Measurements from ENCODE around the gene TAF11L7.
"Not testable (repeated sequence)": the region's sequence is repeated elsewhere in the genome, so short reads cannot be mapped to it uniquely, and the experiment has no call there.

DNA sequence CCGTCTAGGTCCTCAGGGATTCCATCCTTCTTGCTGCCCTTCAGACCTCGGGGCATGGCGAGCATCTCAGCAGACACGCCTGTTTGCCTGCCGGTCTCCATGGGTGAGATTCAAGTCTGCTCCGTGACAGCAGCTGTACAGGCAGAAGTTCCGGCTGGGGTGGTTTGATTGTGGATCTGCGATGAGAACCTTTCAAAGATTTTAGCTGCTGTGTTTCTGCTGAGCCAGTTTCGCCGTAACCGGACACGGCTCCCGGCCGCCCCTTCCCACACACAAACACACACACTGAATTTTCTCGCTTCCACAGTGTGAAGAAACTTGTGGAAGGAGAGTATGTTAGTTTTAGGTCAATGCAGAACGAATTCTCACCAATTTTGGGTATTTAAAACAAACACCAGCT, 5.3 kb upstream of the TAF11L7 start, which contains the start of gene TAF11L8:
- not testable (repeated sequence) for TF ChIP-seq RAD21 (CRISPR knock-in tag; conservative IDR thresholded peaks at IDR 0.05 in 1 of 2, IDR thresholded peaks at IDR 0.05 in 1 of 2); SIN3A (IDR thresholded peaks at IDR 0.05; ENCODE audit: borderline replicate concordance in 2 of 2, control insufficient read depth in 1 of 2, low read depth in 2 of 2, low read length in 2 of 2); POLR2A (conservative IDR thresholded peaks at IDR 0.05); ZZZ3 (IDR thresholded peaks at IDR 0.05); ZNF311 (CRISPR knock-in tag; IDR thresholded peaks at IDR 0.05); XRCC5 (IDR thresholded peaks at IDR 0.05; ENCODE audit: low read depth, low read length); KDM4B (IDR thresholded peaks at IDR 0.05; ENCODE audit: borderline replicate concordance in 2 of 2, low read depth in 1 of 2); ZNF143 (CRISPR knock-in tag; IDR thresholded peaks at IDR 0.05); MCM2 (IDR thresholded peaks at IDR 0.05; ENCODE audit: low read depth)
